Left lung (tissue), 10 donors: Measurements from ENCODE around the gene CACNA2D3. TPM values are rescaled to one million over a fixed set of nuclear protein-coding genes. Genes with fewer than 3 reads are reported as not detected.

Source experiments
- ATAC-seq: fragments of 200-7000 bp; cut with Tn5 transposase; one replicate; pipeline ENCODE4 v1.9.1; 2020; ENCODE audit warnings: moderate library complexity
- DNase-seq, 4 donors: peaks; one replicate each; pipeline ENCODE4 v3.0.0-alpha.2; 2013 to 2020
- H3K27ac ChIP-seq, 2 donors: fragments of 200-600 bp; sonication (generic) in 1 of 2; one replicate each; pipeline versions ENCODE4 v1.5.0 to v1.8.0; 2020 to 2021
- H3K27me3 ChIP-seq, 2 donors: fragments of 200-600 bp; sonication (generic) in 1 of 2; one replicate each; pipeline versions ENCODE4 v1.5.0 to v1.8.0; 2020 to 2021
- H3K36me3 ChIP-seq, 2 donors: fragments of 200-600 bp; sonication (generic) in 1 of 2; one replicate each; pipeline versions ENCODE4 v1.5.0 to v1.8.0; 2020 to 2021
- H3K4me1 ChIP-seq, 2 donors: fragments of 200-600 bp; one replicate each; pipeline ENCODE4 v1.8.0; 2021
- H3K4me3 ChIP-seq, 2 donors: fragments of 200-600 bp; sonication (generic) in 1 of 2; one replicate each; pipeline versions ENCODE4 v1.5.0 to v1.8.0; 2020 to 2021; ENCODE audit warnings: mild to moderate bottlenecking in 1 of 2
- H3K9me3 ChIP-seq, 2 donors: fragments of 200-600 bp; sonication (generic) in 1 of 2; one replicate each; pipeline versions ENCODE4 v1.5.0 to v1.8.0; 2020 to 2021
- CTCF ChIP-seq, 2 donors: fragments of 200-600 bp; sonication (generic) in 1 of 2; IDR thresholded peaks; one replicate each; pipeline versions ENCODE4 v1.5.0 to v1.8.0; 2021; ENCODE audit warnings: antibody characterized with exemption in 2 of 2
- intact Hi-C, 2 donors: fragments of 100-400 bp; cut with DNase I; formaldehyde crosslinking; loops; one replicate each; pipeline versions ENCODE4 v1.11.2 to v1.14.2; 2022
- polyA plus RNA-seq, 6 donors: library from polyadenylated mRNA; unstranded; fragments of 120-200 nt; gene quantifications; one replicate each; pipeline ENCODE4 v1.2.1, GENCODE V29; 2013; ENCODE audit not compliant: insufficient read length in 6 of 6
- total RNA-seq, 2 donors: library from RNA; stranded (reverse); fragmentation: NEBNext Ultra II Directional; extraction: Animal tissue kit (Norgen Biotek cat#: 25700); gene quantifications; one replicate each; pipeline ENCODE4 v1.2.1, GENCODE V29; 2021
- donor health status: DM: no; HTN: yes; CAD: no.
- donor health status: DM: no; HTN: no; CAD: no.

CACNA2D3 gene
- total and polyA plus RNA-seq, 8 donors: 1.1 to 2.7 (median 1.5) TPM

- DNase-seq (no peak), ATAC-seq (no peak)
- H3K9me3 ChIP-seq: peaks cover 0 to 3% of the 10 kb centered on the region in 2 donors
- no peak overlapping the region for H3K27ac ChIP-seq
- H3K27me3 ChIP-seq: no peaks in the 10 kb centered on the region
- intact Hi-C loops: no loop called here
- no peak for TF ChIP-seq CTCF (IDR thresholded peaks at IDR 0.05)
- H3K4me3 ChIP-seq: no peak overlapping the region
- H3K36me3 ChIP-seq: no peaks in the 10 kb centered on the region
- no peaks in the 10 kb centered on the region for H3K4me1 ChIP-seq
Measured at GRCh38 chr3:54608041-54608440, 485.7 kb downstream of the CACNA2D3 start.

GRCh38 chr3:54619053-54619452 is 496.7 kb downstream of the CACNA2D3 start:
- no peak overlapping the region for H3K4me3 ChIP-seq
- intact Hi-C loops: no loop called here
- ATAC-seq (no peak), DNase-seq (no peak)
- H3K36me3 ChIP-seq: no peaks in the 10 kb centered on the region
- no peak overlapping the region for H3K27ac ChIP-seq
- H3K4me1 ChIP-seq: no peaks in the 10 kb centered on the region
- H3K27me3 ChIP-seq: no peaks in the 10 kb centered on the region
- TF ChIP-seq CTCF (IDR thresholded peaks at IDR 0.05): no peak
- peaks cover 0 to 5% of the 10 kb centered on the region in 2 donors for H3K9me3 ChIP-seq

GRCh38 chr3:54619531-54619930 is 497.2 kb downstream of the CACNA2D3 start:
- Histone ChIP-seq H3K27ac (no peak overlapping the region), H3K4me3 (no peak overlapping the region), H3K36me3 (no peaks in the 10 kb centered on the region), H3K4me1 (no peaks in the 10 kb centered on the region), H3K9me3 (peaks cover 0 to 5% of the 10 kb centered on the region in 2 donors), H3K27me3 (no peaks in the 10 kb centered on the region)
- DNase-seq: no peak
- no peak for ATAC-seq
- TF ChIP-seq CTCF (IDR thresholded peaks at IDR 0.05): no peak
- intact Hi-C loops: no loop called here

DNA sequence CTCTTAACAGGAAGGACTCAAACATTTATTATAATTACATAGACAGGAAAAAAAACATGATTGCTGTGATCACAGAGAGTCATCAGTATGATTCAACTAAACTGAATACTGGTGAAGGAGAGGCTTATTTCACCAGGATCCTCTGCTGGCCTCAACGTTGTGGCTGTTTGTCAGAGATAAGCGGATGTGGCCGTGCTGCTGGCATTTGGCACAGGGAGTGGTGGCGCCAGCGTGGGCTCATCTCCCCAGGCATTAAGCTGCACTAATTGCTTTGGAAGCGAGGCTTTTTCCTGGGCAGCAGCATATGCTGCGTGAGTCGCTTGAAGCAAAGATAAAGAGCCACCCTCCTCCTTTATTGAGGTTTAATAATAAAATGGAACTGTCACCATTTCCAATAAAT is 498.8 kb downstream of the CACNA2D3 start:
- H3K4me1 ChIP-seq: no peaks in the 10 kb centered on the region
- H3K36me3 ChIP-seq: no peaks in the 10 kb centered on the region
- TF ChIP-seq CTCF (IDR thresholded peaks at IDR 0.05): no peak
- peaks cover 0 to 2% of the 10 kb centered on the region in 2 donors for H3K9me3 ChIP-seq
- ATAC-seq: no peak
- H3K27me3 ChIP-seq: no peaks in the 10 kb centered on the region
- DNase-seq: no peak
- no peak overlapping the region for H3K4me3 ChIP-seq
- intact Hi-C loops: no loop called here
- H3K27ac ChIP-seq: no peak overlapping the region

- intact Hi-C loops: no loop called here
- Histone ChIP-seq H3K27me3 (no peaks in the 10 kb centered on the region), H3K27ac (no peak overlapping the region), H3K36me3 (no peaks in the 10 kb centered on the region), H3K9me3 (peaks cover 0 to 2% of the 10 kb centered on the region in 2 donors), H3K4me1 (no peaks in the 10 kb centered on the region), H3K4me3 (no peak overlapping the region)
- no peak for DNase-seq
- ATAC-seq: no peak
- TF ChIP-seq CTCF (IDR thresholded peaks at IDR 0.05): no peak
Measured at GRCh38 chr3:54622678-54623077, 500.3 kb downstream of the CACNA2D3 start.
